Measurements from ENCODE around the gene ACIN1.

Gene ACIN1

GRCh38 chr14:23058654-23059504 is 36.1 kb downstream of the ACIN1 start:
- no peak for DNase-seq (ENCODE audit: low read depth in 2 of 2)

- DNase-seq (ENCODE audit: low read depth in 2 of 2), result peak; percentile 75 to 81
Measured at GRCh38 chr14:23057757-23058653, 36.9 kb downstream of the ACIN1 start.

GRCh38 chr14:23056956-23057756 is 37.8 kb downstream of the ACIN1 start, which contains the start of gene CDH24:
Gene CDH24, minus strand, starts transcription at chr14:23057520. Its CDS starts 1,787 bp downstream, at chr14:23055733.
- peak; percentile 51 to 66 for DNase-seq (ENCODE audit: low read depth in 2 of 2)

- DNase-seq (ENCODE audit: low read depth in 2 of 2), result peak; percentile 50 to 60
Measured at GRCh38 chr14:23056145-23056955, 38.6 kb downstream of the ACIN1 start.

GRCh38 chr14:23055621-23056144 is 39.3 kb downstream of the ACIN1 start:
- no peak for DNase-seq (ENCODE audit: low read depth in 2 of 2)

GRCh38 chr14:23055147-23055550 is 39.8 kb downstream of the ACIN1 start:
- no peak for DNase-seq (ENCODE audit: low read depth in 2 of 2)

GRCh38 chr14:23054000-23054811 is 40.7 kb downstream of the ACIN1 start:
- DNase-seq (ENCODE audit: low read depth in 2 of 2), result no peak

GRCh38 chr14:23053426-23053825 is 41.5 kb downstream of the ACIN1 start:
- no peak for DNase-seq (ENCODE audit: low read depth in 2 of 2)

- DNase-seq (ENCODE audit: low read depth in 2 of 2), result no peak
Measured at GRCh38 chr14:23052671-23053070, 42.3 kb downstream of the ACIN1 start.

- DNase-seq (ENCODE audit: low read depth in 2 of 2), result no peak
Measured at GRCh38 chr14:23052182-23052623, 42.7 kb downstream of the ACIN1 start.

GRCh38 chr14:23051141-23052057 is 43.5 kb downstream of the ACIN1 start:
- no peak for DNase-seq (ENCODE audit: low read depth in 2 of 2)

- DNase-seq (ENCODE audit: low read depth in 2 of 2), result no peak
Measured at GRCh38 chr14:23049011-23049410, 45.9 kb downstream of the ACIN1 start.

- DNase-seq (ENCODE audit: low read depth in 2 of 2), result no peak
Measured at GRCh38 chr14:23047751-23048693, 46.9 kb downstream of the ACIN1 start.

- DNase-seq (ENCODE audit: low read depth in 2 of 2), result no peak
Measured at GRCh38 chr14:23047034-23047634, 47.8 kb downstream of the ACIN1 start.

- no peak for DNase-seq (ENCODE audit: low read depth in 2 of 2)
Measured at GRCh38 chr14:23045419-23046357, 49.2 kb downstream of the ACIN1 start.

GRCh38 chr14:23044840-23045239 is 50.1 kb downstream of the ACIN1 start:
- no peak for DNase-seq (ENCODE audit: low read depth in 2 of 2)

All from stimulated activated CD8-positive, alpha-beta memory T cell treated with anti-CD3 and anti-CD28 coated beads, Interleukin-2, amount 100 ng/mL, for 48 hours (primary cell).